OCI-LY7 (cell line): ENCODE results near the gene ACCSL. TPM values are rescaled to one million over a fixed set of nuclear protein-coding genes. Genes with fewer than 3 reads are reported as not detected.

Source experiments
- Bru-seq: library from RNA; stranded (reverse); fragments of 400-500 nt; gene quantifications from one replicate; lab custom pipeline; 2021; lab: Mats Ljungman, UMichigan
- BruChase-seq, 2 experiments: library from RNA; stranded (reverse); fragments of 400-500 nt; gene quantifications; one replicate each; lab custom pipeline; 2021; lab: Mats Ljungman, UMichigan
- BruUV-seq: library from RNA; stranded (reverse); fragments of 400-500 nt; replicated peaks from 2 replicates; lab custom pipeline; 2021; lab: Mats Ljungman, UMichigan
- CTCF ChIA-PET: fragments of 300-600 bp; sonication (Branson Sonifier 250); formaldehyde crosslinking; loops from one replicate; lab custom pipeline; 2022; ENCODE audit warnings: antibody characterized with exemption; ENCODE audit not compliant: unreplicated experiment; lab: Charles Lee
- POLR2A ChIA-PET: fragments of 300-600 bp; sonication (Branson Sonifier 250); formaldehyde crosslinking; loops from one replicate; lab custom pipeline; 2022; ENCODE audit warnings: antibody characterized with exemption; lab: Charles Lee
- DNase-seq: peaks from one replicate; pipeline ENCODE4 v3.0.0-alpha.2; 2015; ENCODE audit warnings: low spot score
- H2AFZ ChIP-seq: fragments of 200-600 bp; sonication (generic), shearing (Covaris generic); 2 replicates; pipeline ENCODE4 v1.6.1; 2014; ENCODE audit warnings: mild to moderate bottlenecking, antibody characterized with exemption, low read length, moderate library complexity
- H3K27ac ChIP-seq: fragments of 200-600 bp; sonication (generic); 2 replicates; pipeline ENCODE4 v1.5.1; 2014; ENCODE audit warnings: mixed run types, low read depth, mild to moderate bottlenecking, moderate library complexity, low read length, inconsistent platforms; ENCODE audit not compliant: poor library complexity, severe bottlenecking
- H3K36me3 ChIP-seq: fragments of 200-600 bp; sonication (generic); 2 replicates; pipeline ENCODE4 v1.6.1; 2014; ENCODE audit warnings: mild to moderate bottlenecking, antibody characterized with exemption, low read length, moderate library complexity, mixed read lengths; ENCODE audit not compliant: insufficient read depth
- H3K4me1 ChIP-seq: fragments of 200-600 bp; sonication (generic); 2 replicates; pipeline ENCODE4 v1.5.1; 2014; ENCODE audit warnings: mild to moderate bottlenecking, low read length; ENCODE audit not compliant: insufficient read depth, poor library complexity, severe bottlenecking
- H3K4me2 ChIP-seq: fragments of 200-600 bp; sonication (generic); 2 replicates; pipeline ENCODE4 v1.6.1; 2014; ENCODE audit warnings: mild to moderate bottlenecking, low read length
- H3K4me3 ChIP-seq: fragments of 200-600 bp; sonication (generic); 2 replicates; pipeline ENCODE4 v1.5.1; 2014; ENCODE audit warnings: mild to moderate bottlenecking, low read depth, low read length; ENCODE audit not compliant: poor library complexity, severe bottlenecking
- H3K79me2 ChIP-seq: fragments of 200-600 bp; sonication (generic); 2 replicates; pipeline ENCODE4 v1.6.1; 2016; ENCODE audit warnings: low read depth, mild to moderate bottlenecking, low read length, moderate library complexity, mixed read lengths; ENCODE audit not compliant: insufficient read depth
- H3K9me2 ChIP-seq: fragments of 200-600 bp; sonication (generic); 2 replicates; pipeline ENCODE4 v1.6.1; 2016; ENCODE audit warnings: mild to moderate bottlenecking, low read length, mixed read lengths; ENCODE audit not compliant: insufficient read depth
- H3K9me3 ChIP-seq: fragments of 200-600 bp; sonication (generic); 2 replicates; pipeline ENCODE4 v1.6.1; 2014; ENCODE audit warnings: mild to moderate bottlenecking, mixed run types, low read length, mixed read lengths
- H4K20me1 ChIP-seq: fragments of 200-600 bp; sonication (generic); 2 replicates; pipeline ENCODE4 v1.6.1; 2014; ENCODE audit warnings: mild to moderate bottlenecking, antibody characterized with exemption, low read length, moderate library complexity, mixed read lengths; ENCODE audit not compliant: insufficient read depth
- CTCF ChIP-seq: fragments of 200-600 bp; sonication (generic); conservative IDR thresholded peaks from 2 replicates; pipeline ENCODE4 v1.5.1; 2014; ENCODE audit warnings: mild to moderate bottlenecking, antibody characterized with exemption, low read length, moderate library complexity, mixed read lengths
- EZH2phosphoT487 ChIP-seq: fragments of 200-600 bp; sonication (generic); IDR thresholded peaks from 2 replicates; pipeline ENCODE4 v1.6.1; 2018; ENCODE audit warnings: low read depth, borderline replicate concordance, mild to moderate bottlenecking, mixed run types, antibody characterized with exemption, low read length, moderate library complexity, mixed read lengths
- intact Hi-C: fragments of 100-400 bp; cut with micrococcal nuclease; formaldehyde crosslinking; loops from one replicate; pipeline ENCODE4 v1.10.0; 2022; ENCODE audit not compliant: unreplicated experiment
- long read RNA-seq: library from polyadenylated mRNA; stranded (forward); transcript quantifications from one replicate; pipeline ENCODE4 v2.0.0, GENCODE V29; 2022
- total RNA-seq, 2 experiments: library from RNA; depleted of rRNA in 1 of 2; stranded (reverse); fragments of >200 nt in 1 of 2; shearing (Covaris generic) in 1 of 2; gene quantifications; 2 replicates each; pipeline ENCODE4 v1.2.3, GENCODE V29; 2014 to 2022

Gene ACCSL
- total RNA-seq (2014; rRNA removed; shearing (Covaris generic)) (not detected in 2 replicates), total RNA-seq (2022) (not detected in 2 replicates), Bru-seq, nascent RNA (not detected), BruChase-seq, experiment 1, labeled RNA remaining after a 6-hour chase (not detected), BruChase-seq, experiment 2, labeled RNA remaining after a 2-hour chase (not detected)
- long read RNA-seq: 0 reads

GRCh38 chr11:44047931-44048431 lies at the start of gene ACCSL:
Gene ACCSL (plus strand): TSS chr11:44047981. CDS start chr11:44048037, 56 bp downstream.
- no peak within 1 kb of the TSS for H3K4me2 ChIP-seq
- H3K27ac ChIP-seq: no peak within 1 kb of the TSS
- no peaks in the 10 kb centered on the region for H3K9me3 ChIP-seq
- no TSS peak for BruUV-seq
- no peak for TF ChIP-seq EZH2phosphoT487
- no peak for TF ChIP-seq CTCF
- H4K20me1 ChIP-seq: no peaks in the 10 kb centered on the region
- H3K36me3 ChIP-seq: no peaks in the 10 kb centered on the region
- CTCF ChIA-PET: no interaction called here
- no peak within 1 kb of the TSS for H2AFZ ChIP-seq
- DNase-seq: no peak
- intact Hi-C loops: no loop called here
- POLR2A ChIA-PET: no interaction called here
- no peaks in the 10 kb centered on the region for H3K9me2 ChIP-seq
- no peaks in the 10 kb centered on the region for H3K4me1 ChIP-seq
- no peak within 1 kb of the TSS for H3K4me3 ChIP-seq
- H3K79me2 ChIP-seq: no peaks in the 10 kb centered on the region

GRCh38 chr11:43998308-43998707 lies 49.5 kb upstream of the ACCSL start:
- no peak for DNase-seq
- Histone ChIP-seq H3K79me2 (no peaks in the 10 kb centered on the region), H3K36me3 (no peaks in the 10 kb centered on the region), H3K9me3 (no peaks in the 10 kb centered on the region), H3K27ac (no peak overlapping the region), H3K9me2 (no peaks in the 10 kb centered on the region), H3K4me2 (no peak overlapping the region), H3K4me1 (no peaks in the 10 kb centered on the region), H4K20me1 (no peaks in the 10 kb centered on the region), H3K4me3 (no peak overlapping the region), H2AFZ (no peak overlapping the region)
- CTCF ChIA-PET: no interaction called here
- POLR2A ChIA-PET: no interaction called here
- no peak for TF ChIP-seq CTCF
- TF ChIP-seq EZH2phosphoT487: no peak
- intact Hi-C loops: no loop called here
- no TSS peak for BruUV-seq

- DNase-seq: no peak
- H3K4me2 ChIP-seq: no peak overlapping the region
- ChIA-PET POLR2A (interaction anchor here (0.6 kb wide), 1 partner anchor 101 kb away, joined by 6 read pairs; no protein-coding TSS in a partner anchor), CTCF (no interaction called here)
- intact Hi-C loops: no loop called here
- no peak overlapping the region for H3K27ac ChIP-seq
- H3K9me2 ChIP-seq: no peaks in the 10 kb centered on the region
- no peaks in the 10 kb centered on the region for H3K36me3 ChIP-seq
- no TSS peak for BruUV-seq
- no peak for TF ChIP-seq CTCF
- TF ChIP-seq EZH2phosphoT487: no peak
- peaks cover 4% of the 10 kb centered on the region for H3K4me1 ChIP-seq
- H2AFZ ChIP-seq: no peak overlapping the region
- no peaks in the 10 kb centered on the region for H3K79me2 ChIP-seq
- no peak overlapping the region for H3K4me3 ChIP-seq
- no peaks in the 10 kb centered on the region for H4K20me1 ChIP-seq
- no peaks in the 10 kb centered on the region for H3K9me3 ChIP-seq
Observed at GRCh38 chr11:44000731-44001130, 47.0 kb upstream of the ACCSL start.
